AG09309 (cell line): ENCODE measurements around the gene AGAP1.

ENCODE experiments used
- DNase-seq: peaks from one replicate; pipeline ENCODE4 v3.0.0-alpha.2; 2010; ENCODE audit warnings: low read depth
- H3K4me3 ChIP-seq: 2 replicates; pipeline ENCODE4 v1.5.1; 2011; ENCODE audit warnings: mild to moderate bottlenecking, low read depth, low read length, moderate library complexity; ENCODE audit not compliant: control insufficient read depth
- CTCF ChIP-seq: IDR thresholded peaks from 2 replicates; pipeline ENCODE4 v1.5.1; 2011; ENCODE audit warnings: mild to moderate bottlenecking, low read depth, low read length, inconsistent platforms; ENCODE audit not compliant: insufficient read depth, control insufficient read depth; ENCODE audit errors: missing control alignments

The AGAP1 gene

GRCh38 chr2:235618039-235618438, 124.2 kb downstream of the AGAP1 start:
- TF ChIP-seq CTCF: no peak
- no peak overlapping the region for H3K4me3 ChIP-seq
- DNase-seq: no peak

GRCh38 chr2:235619544-235619943, 125.7 kb downstream of the AGAP1 start:
- no peak for TF ChIP-seq CTCF
- H3K4me3 ChIP-seq: no peak overlapping the region
- no peak for DNase-seq

GRCh38 chr2:235621736-235622135, 127.9 kb downstream of the AGAP1 start:
- H3K4me3 ChIP-seq: no peak overlapping the region
- no peak for DNase-seq
- TF ChIP-seq CTCF: no peak

GRCh38 chr2:235623111-235623510, 129.3 kb downstream of the AGAP1 start:
- no peak for DNase-seq
- H3K4me3 ChIP-seq: no peak overlapping the region
- no peak for TF ChIP-seq CTCF

- no peak overlapping the region for H3K4me3 ChIP-seq
- DNase-seq: no peak
- no peak for TF ChIP-seq CTCF
These were observed 129.9 kb downstream of the AGAP1 start for GRCh38 chr2:235623752-235624151.

- TF ChIP-seq CTCF: no peak
- DNase-seq: no peak
- no peak overlapping the region for H3K4me3 ChIP-seq
These were observed 132.8 kb downstream of the AGAP1 start for GRCh38 chr2:235626658-235627057.

- TF ChIP-seq CTCF: no peak
- no peak for DNase-seq
- no peak overlapping the region for H3K4me3 ChIP-seq
These were observed 133.8 kb downstream of the AGAP1 start for GRCh38 chr2:235627682-235628081.
